Measurements from ENCODE around the gene CLSTN2.

Gene CLSTN2

GRCh38 chr3:140246578-140246977 is 311.6 kb downstream of the CLSTN2 start:
- DNase-seq = no peak

GRCh38 chr3:140247775-140248174 is 312.8 kb downstream of the CLSTN2 start:
- no peak for DNase-seq

DNA sequence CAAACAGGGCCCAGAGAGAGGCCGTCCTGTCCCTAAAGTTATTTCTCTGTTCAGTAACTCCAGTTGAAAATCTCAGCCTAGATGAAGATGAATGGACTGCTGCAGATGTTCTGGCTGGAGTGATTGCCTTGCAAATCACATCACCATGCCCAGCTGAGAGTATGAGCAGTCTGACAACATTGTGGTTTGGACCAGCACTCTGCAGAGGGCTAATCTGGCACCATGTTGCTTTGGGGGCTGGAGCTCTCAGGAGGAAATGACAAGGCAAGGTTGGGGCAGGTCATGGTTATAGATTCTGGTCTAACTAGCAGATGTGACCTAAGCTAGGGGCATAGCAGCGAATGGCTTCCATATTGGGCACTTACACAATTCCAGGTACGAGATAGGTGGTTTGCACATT is 314.2 kb downstream of the CLSTN2 start:
- DNase-seq = no peak

DNA sequence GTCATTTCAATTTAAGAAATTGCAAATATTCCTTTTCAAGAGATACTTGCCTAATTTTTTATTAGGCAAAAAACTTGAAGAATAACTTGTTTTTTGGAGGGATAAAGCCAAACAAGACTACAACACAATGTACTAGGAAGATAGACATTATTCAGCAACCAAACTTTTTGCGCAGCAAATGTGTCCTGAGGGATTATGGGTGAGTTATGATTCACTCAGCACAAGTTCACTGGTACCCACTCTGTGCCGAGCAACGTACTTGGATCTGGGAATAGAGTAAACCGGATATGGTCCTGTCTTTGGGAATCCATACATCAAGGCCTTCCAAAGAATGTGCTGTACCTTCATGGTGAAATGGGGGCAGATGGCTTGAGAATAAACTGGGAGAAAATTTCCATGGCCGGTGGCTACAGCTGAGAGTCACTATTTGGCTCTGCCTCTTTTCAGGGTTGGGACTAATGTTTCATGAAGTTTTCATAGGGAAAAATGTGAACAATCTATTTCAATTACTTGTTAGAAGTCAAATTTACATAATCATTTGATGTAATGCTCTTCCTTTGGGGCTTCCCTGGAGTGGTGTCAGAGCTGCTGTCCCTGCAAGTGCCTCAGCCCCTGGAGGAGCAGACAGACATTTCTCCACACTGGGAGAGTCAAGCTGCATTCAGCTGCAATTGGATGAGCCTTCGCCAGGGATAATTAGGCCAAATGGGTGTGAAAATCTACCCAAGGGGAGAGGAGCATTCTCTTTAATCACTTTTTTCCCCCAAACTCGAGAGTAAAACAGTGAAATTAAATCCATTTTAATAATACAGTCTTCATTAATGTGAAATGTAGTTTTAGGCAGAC is 315.2 kb downstream of the CLSTN2 start:
- DNase-seq = no peak

DNA sequence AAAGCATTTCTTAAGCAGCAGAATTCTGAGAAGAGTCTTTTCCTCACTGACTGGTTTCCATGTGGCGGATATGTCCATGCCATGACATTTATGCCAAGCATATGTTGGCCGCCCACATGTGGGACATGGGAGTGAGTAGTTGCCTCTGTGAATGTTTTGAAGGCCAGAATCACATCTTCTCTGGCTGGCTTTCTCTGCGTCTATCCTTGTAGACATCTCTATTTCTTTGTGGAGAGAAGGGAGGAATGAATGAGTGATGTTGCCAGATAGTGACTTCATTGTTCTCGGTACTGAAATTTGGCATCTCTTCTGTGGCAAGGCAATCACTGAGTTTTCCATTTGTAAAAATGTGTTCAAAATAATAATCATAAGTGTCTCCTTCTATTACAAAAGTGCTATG is 316.0 kb downstream of the CLSTN2 start:
- no peak for DNase-seq

DNA sequence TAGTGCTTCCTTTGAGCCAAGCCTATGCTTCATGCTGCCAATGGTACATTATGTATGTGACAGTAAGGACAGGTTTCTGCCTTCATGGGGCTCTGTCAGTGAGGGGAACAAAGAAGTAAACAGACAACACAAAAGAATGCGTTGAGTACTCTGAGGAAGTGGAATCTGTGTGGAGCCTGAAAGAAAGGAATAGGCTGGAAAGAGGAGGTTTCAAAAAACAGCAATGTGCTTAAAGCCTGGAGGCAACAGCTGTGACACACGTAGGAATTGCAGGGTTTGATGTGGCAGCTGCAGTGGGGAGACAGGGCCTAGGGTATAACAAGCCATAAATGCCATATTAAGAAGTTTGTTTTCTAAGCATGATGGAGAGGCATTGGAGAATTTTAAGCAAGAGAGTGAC is 316.7 kb downstream of the CLSTN2 start:
- DNase-seq = no peak

GRCh38 chr3:140252812-140253656 is 318.0 kb downstream of the CLSTN2 start:
- DNase-seq = no peak

DNA sequence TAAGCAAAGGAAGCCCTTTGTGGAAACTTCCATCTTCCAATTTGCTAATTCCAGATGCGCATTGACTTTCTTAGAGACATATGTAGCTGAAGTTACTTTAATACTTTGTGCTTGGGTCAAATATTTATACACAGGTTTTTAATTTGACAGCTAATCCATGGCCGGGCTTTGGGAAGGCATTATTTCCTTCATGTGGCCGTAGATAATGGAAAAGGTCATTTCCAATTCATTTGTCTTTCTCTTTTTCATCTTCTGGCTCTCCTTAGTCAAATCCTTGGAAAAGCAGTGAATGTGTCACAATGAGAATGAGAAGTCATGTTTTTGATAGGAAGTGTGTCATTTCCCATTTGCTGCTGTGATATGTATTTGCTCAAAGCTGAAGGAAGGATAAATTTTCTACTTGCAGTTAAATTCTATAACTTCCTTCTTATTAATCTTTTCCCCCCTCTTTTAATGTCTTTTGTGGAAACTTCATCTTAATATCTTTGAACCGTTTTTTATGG is 323.3 kb downstream of the CLSTN2 start:
- DNase-seq = no peak

GRCh38 chr3:140265302-140265701 is 330.3 kb downstream of the CLSTN2 start:
- no peak for DNase-seq

GRCh38 chr3:140268103-140268502 is 333.1 kb downstream of the CLSTN2 start:
- no peak for DNase-seq

- DNase-seq = no peak
Measured at GRCh38 chr3:140268610-140269009, 333.6 kb downstream of the CLSTN2 start.

DNA sequence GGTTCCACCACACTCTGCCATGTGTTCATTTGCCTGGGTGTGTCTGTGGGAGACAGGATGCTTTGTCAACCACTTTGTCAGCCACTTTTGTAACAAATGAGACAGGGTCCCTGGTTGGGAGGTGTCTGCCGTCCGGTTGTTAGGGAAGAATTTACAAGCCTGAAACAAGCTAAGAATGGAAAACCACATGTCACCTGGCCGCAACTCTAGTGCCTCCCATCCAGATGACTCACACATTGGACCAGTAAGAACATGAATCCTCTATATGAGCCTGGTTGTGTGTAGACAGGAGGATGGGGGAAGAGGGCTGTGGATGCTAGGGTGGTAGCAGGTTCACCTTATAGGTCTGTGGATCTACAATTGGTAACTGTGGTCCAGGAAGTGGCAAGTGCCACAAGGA is 335.3 kb downstream of the CLSTN2 start:
- DNase-seq = no peak

DNA sequence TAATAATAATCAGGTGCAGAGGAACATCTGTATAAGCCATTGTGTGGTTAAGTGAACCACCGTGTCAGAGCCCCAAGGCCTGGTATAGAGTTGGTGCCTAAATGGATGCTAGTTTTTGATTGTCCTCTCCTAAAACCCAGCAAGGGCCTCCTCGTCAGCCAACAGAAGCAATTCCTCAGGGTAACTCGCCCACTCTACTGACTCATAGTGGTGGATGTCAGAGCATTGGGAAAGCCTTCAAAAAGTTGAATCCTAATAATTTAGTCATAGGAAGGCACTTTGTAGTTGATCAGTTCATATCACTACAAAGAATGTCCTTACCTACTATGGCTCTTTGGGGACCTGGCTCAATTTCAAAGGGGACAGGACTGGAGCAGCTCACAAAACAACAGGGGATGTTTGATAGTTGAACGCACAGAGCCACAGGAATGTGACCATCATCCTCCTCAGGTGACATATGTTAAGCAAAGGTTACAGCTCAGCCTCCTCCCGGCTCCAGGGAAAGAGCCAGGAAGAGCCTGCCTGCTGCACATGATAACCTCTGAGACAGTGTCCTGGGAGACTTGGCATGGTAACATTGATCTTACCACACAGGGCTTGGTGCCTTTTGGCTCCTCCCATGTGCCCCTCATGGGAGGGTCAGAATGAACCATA is 338.7 kb downstream of the CLSTN2 start:
- DNase-seq = no peak

GRCh38 chr3:140274429-140274828 is 339.4 kb downstream of the CLSTN2 start:
- no peak for DNase-seq

DNA sequence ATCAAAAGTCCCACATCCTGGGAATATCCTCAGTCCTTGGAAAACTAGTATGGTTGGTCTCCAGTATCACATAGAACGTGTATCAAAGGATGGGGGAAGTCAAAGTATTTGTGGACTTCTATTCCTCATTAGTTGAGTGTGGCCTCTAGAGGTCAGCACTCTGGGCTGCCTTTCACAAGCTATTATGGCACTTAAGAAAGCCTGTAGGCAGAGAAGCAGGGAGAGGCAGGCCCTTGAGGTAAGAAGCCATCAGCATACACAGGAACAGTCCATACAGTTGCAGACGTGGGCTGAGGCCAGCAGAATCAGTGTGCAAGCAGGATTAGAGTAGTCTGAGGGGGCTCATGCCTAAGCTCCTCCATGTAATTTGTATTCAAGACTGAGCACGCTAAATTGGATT is 341.7 kb downstream of the CLSTN2 start:
- peak; percentile 9 to 14 for DNase-seq

GRCh38 chr3:140277886-140278285 is 342.9 kb downstream of the CLSTN2 start:
- no peak for DNase-seq

DNA sequence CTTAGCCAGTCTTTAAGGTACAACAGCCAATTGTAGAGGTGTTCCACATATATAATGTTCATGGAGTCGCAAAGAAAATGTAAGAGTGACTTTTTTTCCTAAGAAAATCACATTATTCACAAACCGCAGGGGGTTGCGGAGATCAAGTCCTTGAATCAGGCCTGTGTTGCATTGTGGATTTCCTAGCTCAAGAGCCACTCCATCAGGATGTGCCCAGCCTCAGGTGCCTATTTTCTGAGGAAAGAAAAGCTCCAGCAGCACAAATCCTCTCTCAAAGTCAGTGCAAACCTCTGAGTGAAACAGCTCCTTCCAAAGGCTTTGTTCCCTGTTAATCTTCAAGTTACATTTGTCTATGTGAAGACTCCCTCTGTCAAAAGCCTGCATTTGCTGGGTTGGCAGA is 349.4 kb downstream of the CLSTN2 start:
- no peak for DNase-seq

DNA sequence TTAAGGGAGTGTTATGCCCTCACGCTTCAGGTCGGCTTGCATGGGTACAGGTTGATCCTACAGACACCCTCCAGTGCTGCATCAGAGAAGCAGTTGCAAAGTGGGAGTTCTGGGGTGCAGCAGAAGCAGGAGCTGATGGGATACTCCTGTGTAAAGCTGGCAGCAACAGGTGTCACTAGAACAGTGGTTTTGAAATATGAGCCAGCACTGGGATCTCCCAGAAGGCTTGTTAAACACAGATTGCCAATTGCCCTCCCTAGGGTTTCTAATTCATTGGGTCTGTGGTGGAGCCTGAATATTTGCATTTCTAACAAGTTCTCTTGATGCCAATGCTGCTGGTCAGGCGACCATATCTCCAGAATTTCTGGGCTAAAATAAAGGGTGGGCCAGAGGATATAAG is 350.4 kb downstream of the CLSTN2 start:
- no peak for DNase-seq

GRCh38 chr3:140288595-140288994 is 353.6 kb downstream of the CLSTN2 start:
- no peak for DNase-seq

DNA sequence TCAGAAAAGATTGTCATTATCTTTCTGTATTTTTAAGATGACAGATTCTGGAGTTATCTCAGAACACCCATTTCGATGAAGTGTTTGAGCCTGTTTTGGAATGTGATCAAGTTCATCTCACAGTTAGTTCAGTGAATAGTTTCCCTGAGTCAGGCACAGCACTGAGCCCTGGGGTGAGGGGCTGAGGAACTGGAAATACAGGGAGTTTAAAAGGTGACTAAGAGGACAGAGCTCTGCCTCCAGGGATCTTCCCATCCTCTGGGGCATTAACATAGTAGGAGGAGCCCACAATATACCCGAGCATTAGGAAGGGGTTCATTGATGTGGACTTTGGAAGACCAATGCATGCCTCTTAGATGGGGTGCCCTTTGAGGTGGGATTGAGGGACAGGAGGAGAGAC is 355.1 kb downstream of the CLSTN2 start:
- DNase-seq = no peak

- DNase-seq = no peak
Measured at GRCh38 chr3:140292170-140292569, 357.2 kb downstream of the CLSTN2 start.

- DNase-seq = no peak
Measured at GRCh38 chr3:140292684-140293083, 357.7 kb downstream of the CLSTN2 start.

- no peak for DNase-seq
Measured at GRCh38 chr3:140294058-140294457, 359.1 kb downstream of the CLSTN2 start.

All from SHP77 (cell line).